Endometrial microvascular endothelial cells (primary cell): ENCODE data around the gene PPL. TPM values are rescaled to one million over a fixed set of nuclear protein-coding genes. Genes with fewer than 3 reads are reported as not detected.
"Not testable (repeated sequence)": the region's sequence is repeated elsewhere in the genome, so short reads cannot be mapped to it uniquely, and the experiment has no call there.

Experiments
- in situ Hi-C: cut with HindIII; loops from 2 replicates; pipeline ENCODE4 v1.10.0; 2017; ENCODE audit warnings: low sequenced_read_pairs, low pct_unique_long_range_greater_than_20kb; ENCODE audit errors: inconsistent ontology term
- total RNA-seq: library from RNA; depleted of rRNA; stranded (reverse); fragments of >200 nt; gene quantifications from one replicate; pipeline ENCODE4 v1.2.3, GENCODE V29; 2015; ENCODE audit errors: inconsistent ontology term

The PPL gene
- total RNA-seq, 1 donor from 2014 or later, result not detected

- in situ Hi-C loops, result no loop called here
Observed at GRCh38 chr16:4936181-4936990, 562 bp downstream of the PPL start.

- in situ Hi-C loops, result no loop called here
Observed at GRCh38 chr16:4935241-4935855, 1.6 kb downstream of the PPL start.

DNA sequence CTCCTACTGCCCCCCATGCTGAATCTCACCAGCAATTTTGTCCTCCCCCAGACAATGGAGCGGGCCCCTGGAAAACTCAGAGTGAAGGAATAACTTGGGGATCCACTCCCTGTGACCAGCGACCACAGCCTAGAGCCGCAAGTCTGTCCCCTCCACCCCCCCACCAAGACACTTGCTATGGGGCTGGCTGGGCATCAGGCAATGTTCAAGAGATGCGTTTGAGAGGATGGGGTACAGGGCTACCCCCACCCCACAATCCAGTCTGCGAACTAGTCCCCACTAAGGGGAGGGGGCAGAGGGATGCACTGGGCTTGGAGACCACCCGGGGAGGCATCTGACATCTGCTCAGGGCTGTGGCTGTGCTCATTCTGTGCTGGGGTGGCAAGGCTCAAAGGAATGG is 2.4 kb downstream of the PPL start:
- in situ Hi-C loops, result no loop called here

GRCh38 chr16:4933871-4934395 is 3.0 kb downstream of the PPL start:
- in situ Hi-C loops, result no loop called here

DNA sequence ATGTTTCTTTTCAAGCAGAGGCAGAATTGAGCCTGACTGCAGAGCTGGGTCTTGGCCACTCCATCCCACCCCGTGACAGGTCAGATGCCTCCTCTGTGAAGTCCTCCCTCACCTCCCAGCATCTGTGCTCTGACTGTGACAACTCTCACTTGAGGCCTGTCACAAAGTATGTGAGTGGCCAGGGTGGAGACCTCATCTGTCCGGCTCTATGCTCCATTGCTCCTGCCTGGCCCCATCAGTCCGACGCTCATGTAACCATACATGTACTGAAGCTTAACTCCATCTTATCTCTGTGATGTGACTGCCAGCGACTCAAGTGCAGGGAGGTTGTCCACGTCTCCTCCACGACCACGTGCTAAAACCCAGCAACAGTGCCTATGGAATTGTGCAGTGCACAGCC is 3.5 kb downstream of the PPL start:
- in situ Hi-C loops, result no loop called here

- in situ Hi-C loops, result no loop called here
Observed at GRCh38 chr16:4931381-4931780, 5.6 kb downstream of the PPL start.

DNA sequence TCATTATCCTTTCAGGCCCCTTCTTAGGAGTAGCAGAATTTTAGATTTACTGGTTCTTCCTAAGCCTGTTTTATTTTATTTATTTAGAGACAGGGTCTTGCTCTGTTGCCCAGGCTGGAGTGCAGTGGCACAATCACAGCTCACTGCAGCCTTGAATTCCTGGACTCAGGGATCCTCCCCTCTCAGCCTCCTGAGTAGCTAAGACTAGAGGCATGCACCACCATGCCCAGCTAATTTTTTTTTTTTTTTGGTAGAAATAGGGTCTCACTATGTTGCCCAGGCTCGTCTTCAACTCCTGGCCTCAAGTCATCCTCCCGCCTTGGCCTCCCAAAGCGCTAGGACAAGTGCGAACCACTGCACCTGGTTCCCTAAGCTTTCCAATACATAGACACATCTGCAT is 7.3 kb downstream of the PPL start:
- in situ Hi-C loops, result not testable (repeated sequence)

GRCh38 chr16:4928227-4928626 is 8.7 kb downstream of the PPL start:
- in situ Hi-C loops, result no loop called here

DNA sequence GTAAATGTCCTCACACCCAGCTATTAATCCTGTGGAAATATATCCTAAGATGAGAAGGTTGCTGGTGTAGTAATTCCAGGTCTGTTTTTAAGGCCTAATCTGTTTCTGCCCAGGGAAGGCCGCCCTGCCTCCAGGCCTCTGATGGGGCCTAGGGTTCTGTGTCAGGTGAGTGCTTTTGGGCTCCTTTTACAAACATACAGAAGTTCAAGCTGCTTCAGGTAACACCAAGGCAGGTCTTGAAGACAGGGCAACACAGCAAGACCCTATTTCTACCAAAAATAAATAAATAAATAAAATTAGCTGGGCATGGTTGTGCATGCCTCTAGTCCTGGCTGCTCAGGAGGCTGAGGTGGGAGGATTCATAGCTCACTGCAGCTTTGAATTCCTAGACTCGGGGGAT is 9.3 kb downstream of the PPL start:
- in situ Hi-C loops, result no loop called here

DNA sequence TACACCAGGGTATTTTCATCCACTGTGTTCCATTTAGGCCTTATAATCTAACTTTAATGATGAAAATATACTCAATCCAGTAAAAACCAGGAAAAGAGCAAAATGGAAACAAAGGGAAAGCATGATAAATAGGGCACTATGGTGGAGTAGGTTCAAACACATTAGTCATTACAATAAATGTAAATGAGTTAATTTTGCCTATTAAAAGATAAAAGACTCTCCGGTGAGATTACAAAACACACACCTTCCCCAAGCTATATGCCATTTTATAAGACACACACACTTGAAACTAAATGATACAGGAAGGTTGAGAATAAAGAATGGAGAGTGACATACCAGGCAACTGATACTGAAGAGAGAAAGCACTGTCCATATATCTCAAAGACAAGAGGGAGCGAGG is 10.0 kb downstream of the PPL start:
- in situ Hi-C loops, result no loop called here

DNA sequence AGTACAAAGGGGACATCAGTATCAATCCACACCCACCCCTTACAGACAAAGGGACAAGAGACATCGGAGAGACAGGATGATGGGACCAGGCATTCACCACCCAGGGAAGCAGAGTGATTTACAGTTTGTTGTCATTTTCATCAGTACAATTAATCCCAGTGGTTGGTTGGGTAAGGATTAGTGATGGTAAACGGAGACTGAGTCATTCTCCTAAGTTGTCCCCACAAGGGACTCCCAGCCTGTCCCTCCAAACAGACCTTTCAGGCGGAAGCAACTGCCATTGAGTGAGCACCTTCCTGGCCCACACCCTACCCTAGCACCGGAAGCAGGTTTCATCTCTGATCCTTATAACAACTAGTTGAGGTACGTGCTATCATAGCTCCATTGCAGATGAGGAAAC is 11.2 kb downstream of the PPL start:
- in situ Hi-C loops, result no loop called here

DNA sequence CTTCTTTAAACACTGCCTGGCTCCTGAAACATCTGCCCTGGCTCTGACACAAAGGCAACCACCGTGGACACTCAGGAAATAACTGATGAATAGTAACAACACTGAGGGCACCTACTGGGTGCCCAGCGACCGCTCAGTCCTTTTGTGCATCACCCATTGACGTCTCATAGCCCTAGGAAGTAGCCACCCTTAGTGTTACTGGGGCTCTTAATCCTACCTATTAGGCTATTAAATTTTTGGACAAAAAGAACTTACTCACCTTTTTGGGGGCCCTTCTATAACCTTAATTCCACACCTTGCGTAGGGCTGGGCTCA is 11.7 kb downstream of the PPL start:
- in situ Hi-C loops, result no loop called here

DNA sequence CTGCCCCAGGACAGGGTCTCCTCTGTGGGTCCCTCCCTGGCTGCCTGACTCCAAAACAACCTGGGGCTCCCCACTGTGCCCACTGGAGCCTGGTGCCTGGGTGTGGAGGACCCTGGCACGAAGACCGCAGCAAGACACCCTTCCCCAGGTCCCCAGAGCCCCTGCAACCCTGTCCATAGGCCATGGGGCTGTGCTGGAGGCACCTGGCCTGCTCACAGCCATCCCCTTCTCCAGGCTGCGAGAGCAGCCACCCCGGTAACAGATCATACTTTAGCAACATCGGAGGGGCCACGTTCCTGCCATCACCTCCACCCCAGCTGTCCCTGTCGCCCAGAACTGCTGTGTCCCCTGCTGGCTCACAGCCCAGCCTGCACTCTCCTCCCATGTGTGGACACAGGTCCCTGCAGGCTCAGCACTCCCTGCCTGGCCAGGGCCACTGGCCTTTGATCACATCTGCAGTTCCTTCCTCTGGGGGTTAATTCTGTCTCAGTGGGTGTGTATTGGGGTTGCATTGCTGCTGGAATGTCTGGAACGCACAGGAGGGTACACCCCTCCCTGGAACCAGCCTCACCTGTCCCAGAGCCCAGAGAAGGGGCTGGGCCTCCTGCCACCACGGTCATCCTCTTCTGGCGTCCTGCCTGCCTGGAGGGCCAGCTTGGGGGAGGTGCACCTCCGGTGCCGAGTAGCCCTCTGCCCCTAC is 12.2 kb downstream of the PPL start:
- in situ Hi-C loops, result no loop called here

GRCh38 chr16:4923853-4924252 is 13.1 kb downstream of the PPL start:
- in situ Hi-C loops, result no loop called here

- in situ Hi-C loops, result no loop called here
Observed at GRCh38 chr16:4922721-4923342, 14.1 kb downstream of the PPL start.

DNA sequence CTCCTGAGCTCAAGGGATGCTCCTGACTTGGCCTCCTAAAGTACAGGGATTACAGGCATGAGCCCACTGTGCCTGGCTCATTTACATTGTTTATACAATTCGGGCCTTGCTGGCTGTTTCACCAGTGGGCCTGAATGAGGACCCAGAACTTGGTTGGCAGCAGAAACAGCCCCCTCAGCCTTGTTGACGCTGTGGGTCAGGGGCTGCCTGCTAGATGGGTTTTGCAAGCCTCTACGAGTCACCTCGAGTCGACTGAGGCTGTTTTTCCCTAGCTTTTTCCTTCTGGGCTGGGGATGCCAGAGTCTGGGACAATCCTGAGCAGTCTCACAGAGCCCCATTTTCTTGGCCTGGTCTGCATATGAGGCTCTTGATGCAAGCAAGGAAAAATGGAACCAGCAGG is 16.1 kb downstream of the PPL start:
- in situ Hi-C loops, result no loop called here

DNA sequence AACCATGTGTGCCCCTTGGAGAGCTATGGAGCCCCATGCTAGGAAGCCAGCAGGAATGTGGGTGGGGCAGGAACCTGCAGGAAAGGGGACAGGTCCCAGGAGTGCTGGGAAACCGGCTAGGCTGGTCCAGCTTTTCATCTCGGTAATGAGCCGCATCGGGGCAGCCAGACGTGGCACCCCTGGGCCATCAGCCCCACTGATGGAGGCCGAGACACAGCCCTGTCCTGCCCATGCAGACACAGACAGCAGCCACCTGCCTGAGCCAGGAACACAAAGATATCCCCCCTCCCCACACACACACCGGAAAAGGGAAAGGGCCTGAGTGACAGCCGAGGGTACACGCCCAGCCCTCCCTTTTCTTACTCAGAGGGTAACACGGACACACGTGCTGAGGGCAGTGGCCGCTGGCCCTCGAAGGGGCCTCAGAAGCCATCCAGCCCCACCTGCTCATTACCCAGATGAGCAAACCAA is 18.1 kb downstream of the PPL start:
- in situ Hi-C loops, result no loop called here

- in situ Hi-C loops, result no loop called here
Observed at GRCh38 chr16:4917117-4917516, 19.8 kb downstream of the PPL start.

GRCh38 chr16:4915226-4915761 is 21.7 kb downstream of the PPL start:
- in situ Hi-C loops, result no loop called here
